HFFc6 (cell line): ENCODE data around the gene PRKCD. TPM values are rescaled to one million over a fixed set of nuclear protein-coding genes. Genes with fewer than 3 reads are reported as not detected.

Experiments
- DNase-seq: peaks from one replicate; pipeline ENCODE4 v3.0.0-alpha.2; 2018
- H3K27ac Mint-ChIP-seq: 2 replicates; pipeline ENCODE4 v1.8.0; 2020; ENCODE audit warnings: mild to moderate bottlenecking, mixed read lengths
- H3K27me3 Mint-ChIP-seq: 2 replicates; pipeline ENCODE4 v1.8.0; 2021; ENCODE audit warnings: mild to moderate bottlenecking, moderate library complexity, mixed read lengths; ENCODE audit not compliant: insufficient read depth
- H3K36me3 Mint-ChIP-seq: 2 replicates; pipeline ENCODE4 v1.8.0; 2021; ENCODE audit warnings: low read depth, mixed read lengths
- H3K4me1 Mint-ChIP-seq: 2 replicates; pipeline ENCODE4 v1.8.0; 2020; ENCODE audit warnings: low read depth, mixed read lengths
- H3K4me3 Mint-ChIP-seq: 2 replicates; pipeline ENCODE4 v1.8.0; 2020; ENCODE audit warnings: mild to moderate bottlenecking, moderate library complexity, mixed read lengths
- H3K9me3 Mint-ChIP-seq: 2 replicates; pipeline ENCODE4 v1.8.0; 2020; ENCODE audit warnings: mild to moderate bottlenecking, mixed read lengths
- total RNA-seq, 6 experiments: library from RNA; stranded (reverse); fragmentation: NEBNext Ultra II Directional; extraction: Animal tissue kit (Norgen Biotek cat#: 25700); gene quantifications; 2 replicates in 1 of 6; 3 replicates in 5 of 6; pipeline ENCODE4 v1.2.3, GENCODE V29; 2021
- TF ChIP-seq, protein P1 (sequence below): fragments of 200-600 bp; sonication (generic); IDR thresholded peaks from 2 replicates; pipeline ENCODE4 v1.5.0; 2021; ENCODE audit warnings: antibody characterized with exemption, mild to moderate bottlenecking

The PRKCD gene
- total RNA-seq, 6 experiments from 2014 or later, result 15.5 to 21.9 (median 20.0) TPM

DNA sequence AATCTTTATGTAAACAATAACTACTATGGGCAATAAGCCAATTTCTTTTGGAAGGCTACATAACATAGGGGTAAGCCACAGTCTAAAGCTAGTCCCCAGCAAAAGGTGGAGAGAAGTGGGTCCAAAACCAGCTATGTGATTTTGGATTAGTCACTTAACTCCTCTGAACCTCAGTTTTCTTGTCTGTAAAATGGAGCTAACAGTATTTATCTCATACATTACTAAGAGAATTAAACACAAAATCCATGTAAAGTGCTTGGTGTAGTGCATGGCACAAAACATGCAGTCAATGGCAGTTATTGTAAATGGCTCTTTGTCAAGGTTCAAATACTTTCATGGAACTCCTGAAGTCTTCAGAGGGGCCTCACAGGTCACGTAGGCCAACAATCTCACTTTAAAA lies 44.1 kb upstream of the PRKCD start:
- H3K4me1 Mint-ChIP-seq, result no peaks in the 10 kb centered on the region
- no peak overlapping the region for H3K4me3 Mint-ChIP-seq
- H3K27ac Mint-ChIP-seq, result no peak overlapping the region
- TF ChIP-seq, protein P1, sequence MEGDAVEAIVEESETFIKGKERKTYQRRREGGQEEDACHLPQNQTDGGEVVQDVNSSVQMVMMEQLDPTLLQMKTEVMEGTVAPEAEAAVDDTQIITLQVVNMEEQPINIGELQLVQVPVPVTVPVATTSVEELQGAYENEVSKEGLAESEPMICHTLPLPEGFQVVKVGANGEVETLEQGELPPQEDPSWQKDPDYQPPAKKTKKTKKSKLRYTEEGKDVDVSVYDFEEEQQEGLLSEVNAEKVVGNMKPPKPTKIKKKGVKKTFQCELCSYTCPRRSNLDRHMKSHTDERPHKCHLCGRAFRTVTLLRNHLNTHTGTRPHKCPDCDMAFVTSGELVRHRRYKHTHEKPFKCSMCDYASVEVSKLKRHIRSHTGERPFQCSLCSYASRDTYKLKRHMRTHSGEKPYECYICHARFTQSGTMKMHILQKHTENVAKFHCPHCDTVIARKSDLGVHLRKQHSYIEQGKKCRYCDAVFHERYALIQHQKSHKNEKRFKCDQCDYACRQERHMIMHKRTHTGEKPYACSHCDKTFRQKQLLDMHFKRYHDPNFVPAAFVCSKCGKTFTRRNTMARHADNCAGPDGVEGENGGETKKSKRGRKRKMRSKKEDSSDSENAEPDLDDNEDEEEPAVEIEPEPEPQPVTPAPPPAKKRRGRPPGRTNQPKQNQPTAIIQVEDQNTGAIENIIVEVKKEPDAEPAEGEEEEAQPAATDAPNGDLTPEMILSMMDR, result no peak
- DNase-seq, result no peak
- peaks cover 8% of the 10 kb centered on the region for H3K36me3 Mint-ChIP-seq
- H3K27me3 Mint-ChIP-seq, result no peaks in the 10 kb centered on the region; the same call in 1 of the 2 replicates
- H3K9me3 Mint-ChIP-seq, result no peaks in the 10 kb centered on the region

DNA sequence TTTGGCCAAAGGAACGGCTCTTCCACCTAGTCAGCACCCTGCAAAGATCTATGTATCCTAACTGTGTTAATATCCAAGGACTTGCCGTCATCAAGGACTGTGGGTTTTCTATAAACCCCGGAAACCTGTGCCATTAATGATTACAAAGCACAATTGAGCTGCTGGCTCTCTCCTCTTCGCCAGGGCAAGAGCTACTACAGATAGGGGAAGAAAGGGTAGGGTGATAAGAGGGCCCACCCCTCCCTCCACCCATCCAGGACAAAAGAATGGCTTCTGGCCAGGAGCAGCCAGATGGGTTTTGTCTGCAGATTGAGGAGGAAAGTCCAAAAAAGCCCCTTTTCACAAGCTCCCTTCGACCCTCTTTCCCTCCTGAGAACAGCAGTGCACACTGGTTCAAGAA lies 40.7 kb upstream of the PRKCD start:
- TF ChIP-seq, protein P1, result no peak
- no peaks in the 10 kb centered on the region; the same call in 1 of the 2 replicates for H3K27me3 Mint-ChIP-seq
- DNase-seq, result no peak
- no peaks in the 10 kb centered on the region for H3K9me3 Mint-ChIP-seq
- H3K4me1 Mint-ChIP-seq, result no peaks in the 10 kb centered on the region
- H3K36me3 Mint-ChIP-seq, result peaks cover 37% of the 10 kb centered on the region
- H3K27ac Mint-ChIP-seq, result no peak overlapping the region
- no peak overlapping the region for H3K4me3 Mint-ChIP-seq

DNA sequence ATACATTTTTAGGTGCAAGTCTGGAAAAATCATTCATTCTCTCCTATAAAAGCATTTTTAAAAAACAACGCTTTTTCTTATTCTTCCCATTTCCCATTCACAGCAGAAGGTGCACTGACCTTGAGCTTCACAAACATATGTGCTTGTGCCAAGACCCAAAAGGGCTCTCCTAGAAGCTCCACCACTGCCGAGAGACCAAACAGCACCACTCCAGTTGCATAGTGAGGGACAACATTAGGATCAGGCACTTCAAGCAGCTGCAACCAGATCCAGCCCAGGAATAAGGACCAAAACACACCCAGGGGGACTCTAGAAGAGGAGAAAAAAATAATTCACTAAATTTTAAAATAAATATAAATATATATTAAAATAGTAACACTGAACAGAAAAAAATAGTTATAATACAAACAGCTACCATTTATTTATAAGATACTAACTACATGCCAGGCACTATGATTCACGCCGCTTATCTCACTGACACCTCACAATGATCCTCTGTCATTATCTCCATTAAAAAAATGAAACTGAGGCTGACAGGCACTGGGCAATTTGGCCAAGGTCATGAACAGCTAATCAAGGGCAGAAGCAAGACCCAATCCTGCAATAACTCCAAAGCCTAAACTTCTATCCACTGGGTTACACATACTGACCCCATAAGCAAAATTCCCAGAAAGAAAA lies 38.6 kb upstream of the PRKCD start:
- peaks cover 37% of the 10 kb centered on the region for H3K36me3 Mint-ChIP-seq
- no peak for DNase-seq
- no peaks in the 10 kb centered on the region for H3K9me3 Mint-ChIP-seq
- no peak overlapping the region for H3K27ac Mint-ChIP-seq
- H3K4me3 Mint-ChIP-seq, result no peak overlapping the region
- no peaks in the 10 kb centered on the region for H3K4me1 Mint-ChIP-seq
- TF ChIP-seq, protein P1, result no peak
- no peaks in the 10 kb centered on the region; the same call in 1 of the 2 replicates for H3K27me3 Mint-ChIP-seq

DNA sequence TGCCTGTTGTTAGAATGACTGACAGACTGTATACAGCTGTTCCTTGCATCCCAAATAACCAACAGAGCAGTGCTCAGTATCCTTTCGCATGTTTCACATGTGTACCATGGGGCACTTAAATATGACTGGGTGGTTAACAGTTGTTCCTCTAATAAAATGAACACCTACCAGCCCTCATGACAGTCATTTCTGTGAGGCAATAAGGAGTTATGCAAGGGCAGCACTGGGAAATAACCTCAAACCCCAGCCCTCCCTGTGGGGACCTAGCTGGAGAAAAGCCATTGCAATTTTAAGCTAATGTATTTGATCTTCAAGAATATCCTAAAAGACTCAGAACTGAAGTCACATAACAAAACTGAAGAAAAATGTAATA lies 38.1 kb upstream of the PRKCD start:
- Mint-ChIP-seq H3K27ac (no peak overlapping the region), H3K36me3 (peaks cover 36% of the 10 kb centered on the region)
- no peak for DNase-seq

DNA sequence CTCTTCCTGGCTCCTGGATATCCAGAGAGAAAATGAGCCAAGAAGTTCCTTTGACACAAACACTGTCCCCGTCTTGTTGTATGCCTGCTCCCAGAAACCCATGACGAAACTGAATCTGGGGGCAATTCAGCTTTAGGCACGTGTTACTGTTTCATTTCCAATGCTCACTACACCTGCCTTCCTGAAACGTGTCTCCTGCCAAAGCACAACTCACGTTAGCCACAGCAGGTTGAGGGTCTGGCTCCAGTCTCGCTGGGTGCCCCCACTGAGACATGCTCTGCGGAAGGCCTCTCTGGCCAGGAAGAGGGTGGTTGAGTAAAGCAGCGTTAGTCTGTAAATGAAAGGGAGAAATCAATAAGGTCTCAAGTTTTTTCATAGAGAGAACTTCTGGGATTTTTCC lies 37.5 kb upstream of the PRKCD start:
- no peaks in the 10 kb centered on the region for H3K4me1 Mint-ChIP-seq
- H3K36me3 Mint-ChIP-seq, result peaks cover 30% of the 10 kb centered on the region
- TF ChIP-seq, protein P1, result no peak
- H3K9me3 Mint-ChIP-seq, result no peaks in the 10 kb centered on the region
- H3K4me3 Mint-ChIP-seq, result no peak overlapping the region
- no peak for DNase-seq
- H3K27me3 Mint-ChIP-seq, result no peaks in the 10 kb centered on the region; the same call in none of the 2 replicates
- no peak overlapping the region for H3K27ac Mint-ChIP-seq

More for the DNA sequence above, 38.1 kb upstream of the PRKCD start:
- Mint-ChIP-seq H3K27me3 (no peaks in the 10 kb centered on the region; the same call in none of the 2 replicates), H3K4me3 (no peak overlapping the region), H3K4me1 (no peaks in the 10 kb centered on the region), H3K9me3 (no peaks in the 10 kb centered on the region)
- TF ChIP-seq, protein P1, result no peak
